H9 (cell line): ENCODE measurements around the gene UTP14A. TPM values are rescaled to one million over a fixed set of nuclear protein-coding genes. Genes with fewer than 3 reads are reported as not detected.

ENCODE experiments used
- DNase-seq: peaks from one replicate; pipeline ENCODE4 v3.0.0-alpha.2; 2017
- H2AFZ ChIP-seq: one replicate; pipeline ENCODE4 v1.6.1; 2013; ENCODE audit warnings: mild to moderate bottlenecking, low read length, control low read depth, moderate library complexity
- H2AK5ac ChIP-seq: 2 replicates; pipeline ENCODE4 v1.6.1; 2013; ENCODE audit warnings: low read length, control low read depth, mixed read lengths; ENCODE audit not compliant: insufficient read length
- H2BK120ac ChIP-seq: one replicate; pipeline ENCODE4 v1.6.1; 2013; ENCODE audit warnings: low read depth, mild to moderate bottlenecking, low read length, control low read depth, inconsistent platforms; ENCODE audit not compliant: poor library complexity, severe bottlenecking
- H2BK12ac ChIP-seq: 2 replicates; pipeline ENCODE4 v1.6.1; 2013; ENCODE audit warnings: low read length, control low read depth, mixed read lengths, low read depth; ENCODE audit not compliant: insufficient read length
- H2BK15ac ChIP-seq: 2 replicates; pipeline ENCODE4 v1.6.1; 2013; ENCODE audit warnings: low read depth, low read length, control low read depth
- H2BK20ac ChIP-seq: one replicate; pipeline ENCODE4 v1.6.1; 2013; ENCODE audit warnings: low read depth, mild to moderate bottlenecking, low read length, control low read depth, inconsistent platforms; ENCODE audit not compliant: poor library complexity, severe bottlenecking
- H2BK5ac ChIP-seq: 2 replicates; pipeline ENCODE4 v1.6.1; 2013; ENCODE audit warnings: low read length, control low read depth, mixed read lengths; ENCODE audit not compliant: insufficient read length
- H3K14ac ChIP-seq: 2 replicates; pipeline ENCODE4 v1.6.1; 2013; ENCODE audit warnings: low read length, control low read depth; ENCODE audit not compliant: insufficient read depth
- H3K18ac ChIP-seq: 2 replicates; pipeline ENCODE4 v1.6.1; 2013; ENCODE audit warnings: low read depth, mild to moderate bottlenecking, mixed read lengths, low read length, control low read depth; ENCODE audit not compliant: insufficient read length
- H3K23ac ChIP-seq: 2 replicates; pipeline ENCODE4 v1.6.1; 2013; ENCODE audit warnings: low read length, control low read depth, mixed read lengths, low read depth; ENCODE audit not compliant: insufficient read length
- H3K23me2 ChIP-seq: 2 replicates; pipeline ENCODE4 v1.6.1; 2013; ENCODE audit warnings: low read depth, mild to moderate bottlenecking, mixed read lengths, low read length, control low read depth; ENCODE audit not compliant: insufficient read length, poor library complexity, severe bottlenecking
- H3K27ac ChIP-seq: 2 replicates; pipeline ENCODE4 v1.5.1; 2013; ENCODE audit warnings: low read length, control low read depth, mixed read lengths, low read depth; ENCODE audit not compliant: insufficient read length
- H3K27me3 ChIP-seq: 2 replicates; pipeline ENCODE4 v1.6.1; 2013; ENCODE audit warnings: low read length, control low read depth, inconsistent platforms; ENCODE audit not compliant: insufficient read depth
- H3K4ac ChIP-seq: 2 replicates; pipeline ENCODE4 v1.6.1; 2013; ENCODE audit warnings: low read depth, mild to moderate bottlenecking, control low read depth, inconsistent platforms, low read length, moderate library complexity
- H3K4me1 ChIP-seq: 2 replicates; pipeline ENCODE4 v1.6.1; 2013; ENCODE audit warnings: low read length, control low read depth, inconsistent platforms; ENCODE audit not compliant: insufficient read depth
- H3K4me2 ChIP-seq: 2 replicates; pipeline ENCODE4 v1.6.1; 2013; ENCODE audit warnings: low read length, control low read depth, mixed read lengths; ENCODE audit not compliant: insufficient read length, insufficient read depth
- H3K56ac ChIP-seq: 2 replicates; pipeline ENCODE4 v1.6.1; 2013; ENCODE audit warnings: low read depth, mild to moderate bottlenecking, mixed read lengths, low read length, control low read depth; ENCODE audit not compliant: insufficient read length
- H3K79me1 ChIP-seq: 2 replicates; pipeline ENCODE4 v1.6.1; 2013; ENCODE audit warnings: low read depth, mild to moderate bottlenecking, moderate library complexity, low read length, control low read depth, inconsistent platforms; ENCODE audit not compliant: insufficient read depth, poor library complexity, severe bottlenecking
- H3K79me2 ChIP-seq: 2 replicates; pipeline ENCODE4 v1.6.1; 2013; ENCODE audit warnings: low read length, control low read depth, inconsistent platforms; ENCODE audit not compliant: insufficient read depth
- H3K9ac ChIP-seq: 2 replicates; pipeline ENCODE4 v1.6.1; 2013; ENCODE audit warnings: low read length, control low read depth, mixed read lengths; ENCODE audit not compliant: insufficient read length; ENCODE audit errors: extremely low read depth
- H3K9me3 ChIP-seq: one replicate; pipeline ENCODE4 v1.6.1; 2013; ENCODE audit warnings: low read depth, low read length, inconsistent platforms; ENCODE audit not compliant: control insufficient read depth
- H3T11ph ChIP-seq: one replicate; pipeline ENCODE4 v1.6.1; 2013; ENCODE audit warnings: mild to moderate bottlenecking, low read length, control low read depth, inconsistent platforms
- H4K20me1 ChIP-seq: one replicate; pipeline ENCODE4 v1.6.1; 2013; ENCODE audit not compliant: control insufficient read depth, insufficient read length, insufficient read depth
- H4K5ac ChIP-seq: 2 replicates; pipeline ENCODE4 v1.6.1; 2013; ENCODE audit warnings: low read depth, mild to moderate bottlenecking, mixed read lengths, low read length, control low read depth; ENCODE audit not compliant: insufficient read length
- H4K8ac ChIP-seq: replicated peaks from 2 replicates; pipeline ENCODE4 v1.6.1; 2013; ENCODE audit warnings: low read length, control low read depth, mixed read lengths, low read depth; ENCODE audit not compliant: insufficient read length
- H4K91ac ChIP-seq: 2 replicates; pipeline ENCODE4 v1.6.1; 2013; ENCODE audit warnings: low read depth, mild to moderate bottlenecking, moderate library complexity, mixed read lengths, low read length, control low read depth; ENCODE audit not compliant: insufficient read length
- H3K27ac Mint-ChIP-seq, 3 experiments: 2 replicates in 2 of 3; 3 replicates in 1 of 3; pipeline ENCODE4 v1.8.0; 2020 to 2021; ENCODE audit warnings: mixed read lengths in 3 of 3, mild to moderate bottlenecking in 1 of 3, moderate library complexity in 1 of 3
- H3K27me3 Mint-ChIP-seq: 2 replicates; pipeline ENCODE4 v1.8.0; 2021; ENCODE audit warnings: low read depth, mild to moderate bottlenecking, moderate library complexity, mixed read lengths
- H3K36me3 Mint-ChIP-seq, 3 experiments: 2 replicates in 2 of 3; 3 replicates in 1 of 3; pipeline ENCODE4 v1.8.0; 2020 to 2021; ENCODE audit warnings: low read depth in 3 of 3, mixed read lengths in 3 of 3; ENCODE audit not compliant: insufficient read depth in 1 of 3
- H3K4me1 Mint-ChIP-seq, 2 experiments: 2 replicates each; pipeline ENCODE4 v1.8.0; 2020; ENCODE audit warnings: mixed read lengths in 2 of 2
- H3K4me3 Mint-ChIP-seq, 2 experiments: 2 replicates in 1 of 2; 3 replicates in 1 of 2; pipeline ENCODE4 v1.8.0; 2020 to 2021; ENCODE audit warnings: mild to moderate bottlenecking in 2 of 2, mixed read lengths in 2 of 2, moderate library complexity in 1 of 2
- H3K9me3 Mint-ChIP-seq, 2 experiments: 2 replicates in 1 of 2; 3 replicates in 1 of 2; pipeline ENCODE4 v1.8.0; 2020; ENCODE audit warnings: mild to moderate bottlenecking in 2 of 2, mixed read lengths in 2 of 2, moderate library complexity in 1 of 2
- CTCF ChIP-seq: fragments of 200-600 bp; sonication (generic); conservative IDR thresholded peaks from 3 replicates; pipeline ENCODE4 v1.8.0; 2021; ENCODE audit warnings: antibody characterized with exemption, mild to moderate bottlenecking
- WGBS: extraction: QIAGEN DNeasy Blood & Tissue Kit; methylation state at CpG from one replicate; pipeline ENCODE4 v1.1.7; 2013; ENCODE audit warnings: missing lambda C conversion rate, low lambda C conversion rate, mixed read lengths; ENCODE audit not compliant: insufficient read length; ENCODE audit errors: extremely low coverage; 5-methylcytosine and 5-hydroxymethylcytosine counted together
- total RNA-seq: library from RNA; stranded (reverse); gene quantifications from 2 replicates; pipeline ENCODE4 v1.2.1, GENCODE V29; 2021

The UTP14A gene
- total RNA-seq, 1 experiment from 2014 or later: 37.0 TPM

- no peak overlapping the region for H3K27ac Mint-ChIP-seq
- H3K4me2 ChIP-seq: no peak overlapping the region
- WGBS: no CpG with 5 or more reads among the region's 6 CpGs
- no peak overlapping the region for H3K23ac ChIP-seq
- no peak overlapping the region for H4K5ac ChIP-seq
- peaks cover 7% of the 10 kb centered on the region for H3K9me3 ChIP-seq
- no peak overlapping the region for H2BK120ac ChIP-seq
- H4K91ac ChIP-seq: no peak overlapping the region
- H3K4me3 Mint-ChIP-seq: no peak overlapping the region
- H3K79me2 ChIP-seq: no peaks in the 10 kb centered on the region
- H3K27ac ChIP-seq: no peak overlapping the region
- peaks cover 0 to 3% (median 0%) of the 10 kb centered on the region in 3 experiments; a peak in 1 of 7 replicates for H3K36me3 Mint-ChIP-seq
- no peak for TF ChIP-seq CTCF
- peaks cover 5% of the 10 kb centered on the region; the same call in 1 of the 2 replicates for H3K27me3 ChIP-seq
- H2BK12ac ChIP-seq: no peak overlapping the region
- H4K8ac ChIP-seq: no peak overlapping the region
- peaks cover 8 to 9% of the 10 kb centered on the region in 2 experiments for H3K4me1 Mint-ChIP-seq
- no peak overlapping the region for H2BK20ac ChIP-seq
- H2AFZ ChIP-seq: no peak overlapping the region
- H2BK15ac ChIP-seq: no peak overlapping the region
- no peak overlapping the region for H3K14ac ChIP-seq
- peaks cover 7% of the 10 kb centered on the region for H3K23me2 ChIP-seq
- no peak overlapping the region for H3K18ac ChIP-seq
- H3K9ac ChIP-seq: no peak overlapping the region
- no peaks in the 10 kb centered on the region for H3K4me1 ChIP-seq
- DNase-seq: no peak
- no peak overlapping the region for H3T11ph ChIP-seq
- peaks cover 60% of the 10 kb centered on the region for H3K27me3 Mint-ChIP-seq
- H3K56ac ChIP-seq: no peak overlapping the region
- peaks cover 9 to 80% of the 10 kb centered on the region in 2 experiments; a peak in 3 of 5 replicates for H3K9me3 Mint-ChIP-seq
- no peaks in the 10 kb centered on the region for H4K20me1 ChIP-seq
- no peaks in the 10 kb centered on the region for H3K79me1 ChIP-seq
- H2BK5ac ChIP-seq: no peak overlapping the region
- H2AK5ac ChIP-seq: no peak overlapping the region
- H3K4ac ChIP-seq: no peak overlapping the region
Measured at GRCh38 chrX:129965166-129965565, 59.2 kb downstream of the UTP14A start.
